Endothelial cell of umbilical vein (primary cell): ENCODE measurements around the gene OGT.
"Not testable (repeated sequence)": the region's sequence is repeated elsewhere in the genome, so short reads cannot be mapped to it uniquely, and the experiment has no call there.

Experiments used
- EZH2 ChIP-seq: IDR thresholded peaks from 2 replicates; pipeline ENCODE4 v1.6.1; 2012; ENCODE audit warnings: borderline replicate concordance, low read depth, mild to moderate bottlenecking, moderate library complexity, low read length, inconsistent platforms; ENCODE audit not compliant: severe bottlenecking
- FOS ChIP-seq: IDR thresholded peaks from 2 replicates; pipeline ENCODE4 v1.6.1; 2011; ENCODE audit warnings: mild to moderate bottlenecking, low read length, moderate library complexity, borderline replicate concordance; ENCODE audit not compliant: insufficient read depth
- JUN ChIP-seq: IDR thresholded peaks from 2 replicates; pipeline ENCODE4 v1.6.1; 2011; ENCODE audit warnings: borderline replicate concordance, low read depth; ENCODE audit not compliant: insufficient read length, insufficient read depth
- POLR2A ChIP-seq: IDR thresholded peaks from 2 replicates; pipeline ENCODE4 v1.6.1; 2012; ENCODE audit warnings: low read depth, mild to moderate bottlenecking, control low read depth, low read length
- POLR2AphosphoS5 ChIP-seq: IDR thresholded peaks from 2 replicates; pipeline ENCODE4 v1.6.1; 2012; ENCODE audit warnings: low read depth, mild to moderate bottlenecking, control low read depth, low read length, moderate library complexity; ENCODE audit not compliant: insufficient read depth
- TF ChIP-seq, protein P1 (sequence below), 2 donors: IDR thresholded peaks; 1 replicate in 1 of 2; 2 replicates in 1 of 2; pipeline ENCODE4 v1.5.1; 2011; ENCODE audit warnings: low read length in 2 of 2, mild to moderate bottlenecking in 2 of 2, moderate library complexity in 2 of 2, control low read depth in 1 of 2, inconsistent platforms in 1 of 2, low read depth in 1 of 2; ENCODE audit not compliant: insufficient read depth in 1 of 2; ENCODE audit errors: extremely low read depth in 1 of 2
- TF ChIP-seq, protein P2 (sequence below): IDR thresholded peaks from 2 replicates; pipeline ENCODE4 v1.6.1; 2011; ENCODE audit not compliant: insufficient read depth, insufficient read length

- not testable (repeated sequence) for TF ChIP-seq EZH2, POLR2A, POLR2AphosphoS5, JUN, FOS
- TF ChIP-seq, protein P1, sequence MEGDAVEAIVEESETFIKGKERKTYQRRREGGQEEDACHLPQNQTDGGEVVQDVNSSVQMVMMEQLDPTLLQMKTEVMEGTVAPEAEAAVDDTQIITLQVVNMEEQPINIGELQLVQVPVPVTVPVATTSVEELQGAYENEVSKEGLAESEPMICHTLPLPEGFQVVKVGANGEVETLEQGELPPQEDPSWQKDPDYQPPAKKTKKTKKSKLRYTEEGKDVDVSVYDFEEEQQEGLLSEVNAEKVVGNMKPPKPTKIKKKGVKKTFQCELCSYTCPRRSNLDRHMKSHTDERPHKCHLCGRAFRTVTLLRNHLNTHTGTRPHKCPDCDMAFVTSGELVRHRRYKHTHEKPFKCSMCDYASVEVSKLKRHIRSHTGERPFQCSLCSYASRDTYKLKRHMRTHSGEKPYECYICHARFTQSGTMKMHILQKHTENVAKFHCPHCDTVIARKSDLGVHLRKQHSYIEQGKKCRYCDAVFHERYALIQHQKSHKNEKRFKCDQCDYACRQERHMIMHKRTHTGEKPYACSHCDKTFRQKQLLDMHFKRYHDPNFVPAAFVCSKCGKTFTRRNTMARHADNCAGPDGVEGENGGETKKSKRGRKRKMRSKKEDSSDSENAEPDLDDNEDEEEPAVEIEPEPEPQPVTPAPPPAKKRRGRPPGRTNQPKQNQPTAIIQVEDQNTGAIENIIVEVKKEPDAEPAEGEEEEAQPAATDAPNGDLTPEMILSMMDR (IDR thresholded peaks at IDR 0.05; ENCODE audit: extremely low read depth in 1 of 2, insufficient read depth in 1 of 2, low read depth in 1 of 2, low read length in 2 of 2) = not testable (repeated sequence)
- TF ChIP-seq, protein P2, sequence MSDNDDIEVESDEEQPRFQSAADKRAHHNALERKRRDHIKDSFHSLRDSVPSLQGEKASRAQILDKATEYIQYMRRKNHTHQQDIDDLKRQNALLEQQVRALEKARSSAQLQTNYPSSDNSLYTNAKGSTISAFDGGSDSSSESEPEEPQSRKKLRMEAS = not testable (repeated sequence)
Measured at GRCh38 chrX:71495979-71496378, 36.9 kb upstream of the OGT start.
